HUES64 (cell line): ENCODE results near the gene USP8.
"Not testable (repeated sequence)": the region's sequence is repeated elsewhere in the genome, so short reads cannot be mapped to it uniquely, and the experiment has no call there.

Experiments used
- H3K27ac ChIP-seq: 2 replicates; pipeline ENCODE4 v1.7.0; 2013; ENCODE audit warnings: low read depth, low read length, inconsistent platforms
- H3K27me3 ChIP-seq: 2 replicates; pipeline ENCODE4 v1.6.1; 2013; ENCODE audit warnings: mild to moderate bottlenecking, low read length; ENCODE audit not compliant: insufficient read depth
- H3K36me3 ChIP-seq: 2 replicates; pipeline ENCODE4 v1.6.1; 2013; ENCODE audit warnings: mild to moderate bottlenecking, low read length; ENCODE audit not compliant: insufficient read depth
- H3K4me1 ChIP-seq: 2 replicates; pipeline ENCODE4 v1.6.1; 2013; ENCODE audit warnings: mild to moderate bottlenecking, low read length, moderate library complexity; ENCODE audit not compliant: insufficient read depth
- H3K4me3 ChIP-seq: 2 replicates; pipeline ENCODE4 v1.5.1; 2013; ENCODE audit warnings: mild to moderate bottlenecking, low read length, moderate library complexity
- H3K9ac ChIP-seq: 2 replicates; pipeline ENCODE4 v1.6.1; 2013; ENCODE audit warnings: mild to moderate bottlenecking, low read depth, low read length
- H3K9me3 ChIP-seq: 2 replicates; pipeline ENCODE4 v1.6.1; 2013; ENCODE audit warnings: low read depth, low read length; ENCODE audit not compliant: insufficient read depth
- WGBS: fragments of 150-250, 120-280 bp; methylation state at CpG from one replicate; pipeline ENCODE4 v1.1.7; 2013; ENCODE audit warnings: missing lambda C conversion rate; 5-methylcytosine and 5-hydroxymethylcytosine counted together

The USP8 gene

DNA sequence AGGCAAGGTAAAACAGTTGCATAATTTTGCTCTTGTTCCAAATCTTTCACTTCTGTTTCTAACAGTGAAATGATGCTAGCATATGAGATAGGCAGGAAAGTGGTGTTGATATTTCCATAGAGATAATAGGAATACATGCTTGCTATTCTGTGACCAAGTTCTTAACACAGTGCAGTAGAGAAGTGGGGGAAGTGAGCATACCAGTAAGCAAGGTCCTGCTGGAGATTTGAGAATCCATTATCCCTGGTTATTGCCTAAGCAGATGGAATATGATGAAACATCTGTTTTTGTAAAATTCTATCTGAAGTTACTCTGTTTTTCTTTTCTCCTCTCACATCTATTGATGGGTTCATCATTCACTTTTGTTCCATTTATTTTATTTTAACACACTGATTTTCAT is 28.7 kb downstream of the USP8 start:
- Histone ChIP-seq H3K36me3 (peaks cover 57% of the 10 kb centered on the region), H3K27me3 (no peaks in the 10 kb centered on the region), H3K4me3 (no peak overlapping the region), H3K9ac (no peak overlapping the region), H3K27ac (no peak overlapping the region), H3K9me3 (no peaks in the 10 kb centered on the region), H3K4me1 (no peaks in the 10 kb centered on the region)

- Histone ChIP-seq H3K36me3 (peaks cover 67% of the 10 kb centered on the region), H3K4me1 (no peaks in the 10 kb centered on the region; the same call in 1 of the 2 replicates), H3K4me3 (no peak overlapping the region), H3K9me3 (no peaks in the 10 kb centered on the region), H3K9ac (no peak overlapping the region), H3K27me3 (no peaks in the 10 kb centered on the region), H3K27ac (no peak overlapping the region)
- 94% methylated on average over 7 of the region's 7 CpGs for WGBS
Measured at GRCh38 chr15:50458348-50459112, 34.3 kb downstream of the USP8 start.

DNA sequence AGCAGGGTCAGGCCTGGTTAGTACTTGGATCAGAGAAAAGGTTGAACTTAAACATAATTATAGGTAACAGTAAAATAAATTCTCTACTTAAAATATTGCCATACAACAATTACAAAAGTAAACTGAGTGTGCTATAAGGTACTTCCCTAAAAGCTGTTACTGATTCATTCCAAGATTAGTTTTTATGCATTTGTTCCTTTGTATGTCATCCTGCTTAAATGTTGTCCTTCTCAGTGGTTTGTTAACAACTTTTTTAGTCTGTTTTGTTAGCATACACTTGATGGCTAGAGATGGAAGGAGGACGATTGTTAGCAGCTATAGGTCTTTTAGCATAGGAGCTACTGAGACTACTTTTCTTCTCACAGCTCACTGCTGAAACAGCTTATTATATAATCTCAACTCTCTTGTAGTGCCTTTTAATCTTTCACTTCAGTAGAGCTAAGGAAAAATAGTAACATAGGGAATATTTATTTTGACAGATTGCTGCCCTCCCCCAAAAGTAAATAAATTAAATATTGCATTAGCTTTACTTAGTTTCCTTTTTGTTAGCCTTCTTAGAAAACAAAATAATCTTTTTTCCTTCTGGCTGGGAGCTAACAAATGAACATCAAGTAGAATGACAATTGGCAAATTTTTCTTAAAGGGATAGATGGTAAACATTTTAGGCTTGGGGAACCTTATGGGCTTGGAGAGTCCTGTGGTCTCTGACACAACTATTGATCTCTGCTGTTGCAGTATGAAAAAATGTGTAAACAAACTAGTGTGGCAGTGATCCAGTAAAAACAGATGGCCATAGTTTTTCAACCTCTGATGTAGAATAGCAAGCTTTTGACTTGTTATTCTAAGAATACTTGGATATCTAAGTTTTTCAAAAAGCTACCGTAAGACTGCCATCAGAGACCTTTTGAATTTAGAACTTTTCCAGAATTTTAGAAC is 39.5 kb downstream of the USP8 start:
- H3K36me3 ChIP-seq: peaks cover 60% of the 10 kb centered on the region
- no peak overlapping the region for H3K9ac ChIP-seq
- peaks cover 23% of the 10 kb centered on the region for H3K4me1 ChIP-seq
- H3K27ac ChIP-seq: no peak overlapping the region
- H3K27me3 ChIP-seq: no peaks in the 10 kb centered on the region
- H3K9me3 ChIP-seq: no peaks in the 10 kb centered on the region
- WGBS: 84% methylated on average over 2 of the region's 2 CpGs
- H3K4me3 ChIP-seq: no peak overlapping the region

GRCh38 chr15:50471072-50471471 is 46.9 kb downstream of the USP8 start:
- H3K9ac ChIP-seq: no peak overlapping the region
- WGBS: 92% methylated on average over 2 of the region's 2 CpGs
- H3K9me3 ChIP-seq: no peaks in the 10 kb centered on the region
- peaks cover 12% of the 10 kb centered on the region for H3K4me1 ChIP-seq
- H3K4me3 ChIP-seq: no peak overlapping the region
- peaks cover 66% of the 10 kb centered on the region for H3K36me3 ChIP-seq
- no peaks in the 10 kb centered on the region for H3K27me3 ChIP-seq
- H3K27ac ChIP-seq: no peak overlapping the region

DNA sequence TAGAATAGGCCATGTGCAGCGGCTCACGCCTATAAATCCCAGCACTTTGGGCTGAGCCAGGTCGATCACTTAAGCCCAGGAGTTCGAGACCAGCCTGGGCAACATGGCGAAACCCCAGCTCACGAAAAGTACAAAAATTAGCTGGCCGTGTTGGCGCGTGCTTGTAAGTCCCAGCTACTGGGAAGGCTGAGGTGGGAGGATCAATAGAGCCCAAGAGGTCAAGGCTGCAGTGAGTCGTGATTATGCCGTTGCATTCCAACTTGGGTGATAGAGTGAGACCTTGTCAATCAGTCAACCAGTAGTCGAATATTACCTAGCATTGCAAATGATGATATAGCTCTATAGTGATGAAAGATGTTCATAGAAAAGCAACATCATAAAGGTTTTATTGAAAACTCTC is 51.9 kb downstream of the USP8 start:
- no peaks in the 10 kb centered on the region for H3K4me1 ChIP-seq
- H3K36me3 ChIP-seq: peaks cover 85% of the 10 kb centered on the region
- no peaks in the 10 kb centered on the region for H3K27me3 ChIP-seq
- H3K4me3 ChIP-seq: no peak overlapping the region
- H3K27ac ChIP-seq: no peak overlapping the region
- H3K9ac ChIP-seq: no peak overlapping the region
- H3K9me3 ChIP-seq: no peaks in the 10 kb centered on the region
- 97% methylated on average over 12 of the region's 12 CpGs for WGBS

GRCh38 chr15:50484781-50485180 is 60.6 kb downstream of the USP8 start:
- H3K27me3 ChIP-seq: no peaks in the 10 kb centered on the region
- peaks cover 76% of the 10 kb centered on the region for H3K36me3 ChIP-seq
- no peak overlapping the region for H3K4me3 ChIP-seq
- H3K4me1 ChIP-seq: no peaks in the 10 kb centered on the region
- H3K9me3 ChIP-seq: no peaks in the 10 kb centered on the region
- H3K27ac ChIP-seq: no peak overlapping the region
- 98% methylated on average over 1 of the region's 1 CpG for WGBS
- H3K9ac ChIP-seq: no peak overlapping the region

DNA sequence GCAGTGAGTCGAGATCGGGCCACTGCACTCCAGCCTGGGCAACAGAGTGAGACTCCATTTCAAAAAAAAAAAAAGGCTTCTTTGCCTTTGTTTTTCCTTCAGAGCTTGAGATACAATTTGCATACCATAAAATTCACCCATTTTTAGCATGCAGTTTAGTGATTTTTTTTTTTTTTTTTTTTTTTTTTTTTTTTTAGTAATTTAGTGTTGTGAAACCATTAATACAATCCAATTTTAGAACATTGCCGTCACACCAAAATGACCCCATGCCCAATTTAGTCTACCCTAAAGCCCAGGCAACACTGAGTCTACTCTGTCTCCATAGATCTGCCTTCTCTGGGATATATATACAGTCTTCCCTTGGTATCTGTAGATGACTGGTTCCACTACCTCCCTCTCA is 61.2 kb downstream of the USP8 start:
- Histone ChIP-seq H3K36me3 (peaks cover 77% of the 10 kb centered on the region), H3K27me3 (no peaks in the 10 kb centered on the region), H3K4me1 (no peaks in the 10 kb centered on the region), H3K27ac (no peak overlapping the region), H3K4me3 (no peak overlapping the region), H3K9me3 (no peaks in the 10 kb centered on the region), H3K9ac (no peak overlapping the region)
- WGBS: over 99% methylated on average over 3 of the region's 3 CpGs

GRCh38 chr15:50487287-50487686 is 63.1 kb downstream of the USP8 start:
- H3K36me3 ChIP-seq: peaks cover 77% of the 10 kb centered on the region

DNA sequence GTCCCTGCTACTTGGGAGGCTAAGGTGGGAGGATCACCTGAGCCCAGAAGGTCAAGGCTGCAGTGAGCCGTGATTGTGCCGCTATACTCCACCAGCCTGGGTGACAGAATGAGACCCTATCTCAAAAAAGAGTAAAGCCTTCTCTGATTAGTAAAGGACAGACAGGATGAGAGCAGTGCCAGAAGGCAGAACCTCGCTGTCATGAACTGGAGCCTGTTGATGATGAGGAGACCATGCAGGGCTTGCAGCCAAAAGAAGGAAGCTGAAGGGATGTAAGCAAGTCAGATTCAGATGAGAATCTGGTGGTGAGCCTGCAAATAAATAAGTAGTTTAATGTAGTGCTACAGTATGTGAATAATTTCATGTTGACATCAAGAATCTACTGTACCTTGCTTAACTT is 69.4 kb downstream of the USP8 start:
- WGBS: 96% methylated on average over 3 of the region's 3 CpGs
- peaks cover 2% of the 10 kb centered on the region; the same call in 1 of the 2 replicates for H3K9me3 ChIP-seq
- H3K27ac ChIP-seq: no peak overlapping the region
- H3K36me3 ChIP-seq: peaks cover 97% of the 10 kb centered on the region
- H3K27me3 ChIP-seq: no peaks in the 10 kb centered on the region
- no peak overlapping the region for H3K4me3 ChIP-seq
- no peaks in the 10 kb centered on the region for H3K4me1 ChIP-seq
- no peak overlapping the region for H3K9ac ChIP-seq

More at GRCh38 chr15:50487287-50487686, 63.1 kb downstream of the USP8 start:
- Histone ChIP-seq H3K27me3 (no peaks in the 10 kb centered on the region), H3K4me3 (no peak overlapping the region), H3K9me3 (no peaks in the 10 kb centered on the region), H3K9ac (no peak overlapping the region), H3K27ac (no peak overlapping the region), H3K4me1 (no peaks in the 10 kb centered on the region)

DNA sequence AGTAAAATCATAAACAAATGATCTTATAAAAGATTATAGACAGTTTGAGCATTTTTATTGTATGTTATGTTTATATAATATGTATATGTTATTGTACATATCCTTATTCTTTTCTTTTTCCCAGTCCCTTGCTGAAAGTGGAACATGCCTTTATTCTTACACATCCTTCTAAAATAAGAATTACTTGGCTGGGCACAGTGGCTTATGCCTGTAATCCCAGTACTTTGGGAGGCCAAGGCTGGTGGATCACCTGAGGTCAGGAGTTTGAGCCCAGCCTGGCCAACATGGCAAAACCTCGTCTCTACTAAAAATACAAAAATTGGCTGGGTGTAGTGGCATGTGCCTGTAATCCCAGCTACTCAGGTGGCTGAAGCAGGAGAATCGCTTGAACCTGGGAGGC is 70.3 kb downstream of the USP8 start:
- H3K9me3 ChIP-seq, H3K4me3 ChIP-seq, H3K27me3 ChIP-seq, H3K9ac ChIP-seq, H3K4me1 ChIP-seq, H3K27ac ChIP-seq: not testable (repeated sequence)
- H3K36me3 ChIP-seq: peaks cover 98% of the 10 kb centered on the region
- 97% methylated on average over 2 of the region's 2 CpGs for WGBS

DNA sequence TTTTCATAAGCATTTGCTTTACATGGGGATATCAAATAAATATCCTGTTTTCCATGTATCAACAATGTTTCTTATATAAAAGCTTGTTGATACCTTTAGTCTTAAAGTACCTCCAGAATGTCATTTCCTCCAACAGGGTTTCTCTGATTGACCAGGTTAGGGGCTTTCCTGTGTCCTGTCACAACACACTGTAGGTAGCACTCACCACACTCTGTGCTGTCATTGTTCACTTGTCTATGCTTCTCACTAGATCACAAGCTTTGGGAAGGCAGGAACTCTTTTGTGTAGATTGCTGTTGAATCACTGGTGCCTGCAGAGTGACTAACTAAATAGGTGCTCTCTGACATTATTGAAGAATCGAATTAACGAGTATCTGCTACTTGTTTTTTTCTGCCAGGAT is 72.5 kb downstream of the USP8 start:
- no peak overlapping the region for H3K27ac ChIP-seq
- H3K4me1 ChIP-seq: no peaks in the 10 kb centered on the region
- peaks cover 2% of the 10 kb centered on the region; the same call in 1 of the 2 replicates for H3K9me3 ChIP-seq
- H3K27me3 ChIP-seq: no peaks in the 10 kb centered on the region
- H3K4me3 ChIP-seq: no peak overlapping the region
- no peak overlapping the region for H3K9ac ChIP-seq
- 97% methylated on average over 2 of the region's 2 CpGs for WGBS
- H3K36me3 ChIP-seq: peaks cover 99% of the 10 kb centered on the region
